ENCODE data around the gene CALCA. TPM values are rescaled to one million over a fixed set of nuclear protein-coding genes. Genes with fewer than 3 reads are reported as not detected.

Gene CALCA
- total and polyA plus RNA-seq, 8 donors = not detected

GRCh38 chr11:14956111-14956510, 16.0 kb downstream of the CALCA start:
- no peak overlapping the region for H3K4me3 ChIP-seq
- no peaks in the 10 kb centered on the region for H3K4me1 ChIP-seq
- WGBS, 5 donors = 72 to 95% (median 84%) methylated on average over 2 of the region's 2 CpGs
- intact Hi-C loops (cut with DNase I; ENCODE audit: low total_unique reads) = no loop called here
- no peaks in the 10 kb centered on the region for H3K36me3 ChIP-seq
- H3K27me3 ChIP-seq = no peaks in the 10 kb centered on the region
- TF ChIP-seq POLR2A (IDR thresholded peaks at IDR 0.05) (no peak), POLR2AphosphoS5 (IDR thresholded peaks at IDR 0.05) (no peak), EP300 (IDR thresholded peaks at IDR 0.05) (no peak), CTCF (IDR thresholded peaks at IDR 0.05) (no peak)
- no peak for DNase-seq
- H3K27ac ChIP-seq = no peak overlapping the region
- H3K9me3 ChIP-seq = no peaks in the 10 kb centered on the region

GRCh38 chr11:14954581-14954980, 17.6 kb downstream of the CALCA start:
- intact Hi-C loops (cut with DNase I; ENCODE audit: low total_unique reads) = no loop called here
- Histone ChIP-seq H3K4me3 (no peak overlapping the region), H3K9me3 (no peaks in the 10 kb centered on the region), H3K36me3 (no peaks in the 10 kb centered on the region), H3K27ac (no peak overlapping the region), H3K4me1 (no peaks in the 10 kb centered on the region), H3K27me3 (no peaks in the 10 kb centered on the region)
- no peak for DNase-seq
- no peak for TF ChIP-seq EP300 (IDR thresholded peaks at IDR 0.05)
- TF ChIP-seq POLR2A (IDR thresholded peaks at IDR 0.05) = no peak
- TF ChIP-seq POLR2AphosphoS5 (IDR thresholded peaks at IDR 0.05) = no peak
- no peak for TF ChIP-seq CTCF (IDR thresholded peaks at IDR 0.05)

GRCh38 chr11:14953904-14954303, 18.2 kb downstream of the CALCA start:
- intact Hi-C loops (cut with DNase I; ENCODE audit: low total_unique reads) = no loop called here

GRCh38 chr11:14949437-14950147, 22.6 kb downstream of the CALCA start:
- no peaks in the 10 kb centered on the region for H3K4me1 ChIP-seq
- H3K9me3 ChIP-seq = no peaks in the 10 kb centered on the region
- TF ChIP-seq CTCF (IDR thresholded peaks at IDR 0.05) (no peak), POLR2AphosphoS5 (IDR thresholded peaks at IDR 0.05) (no peak), EP300 (IDR thresholded peaks at IDR 0.05) (no peak), POLR2A (IDR thresholded peaks at IDR 0.05) (no peak)
- H3K36me3 ChIP-seq = no peaks in the 10 kb centered on the region
- H3K27ac ChIP-seq = no peak overlapping the region
- H3K27me3 ChIP-seq = no peaks in the 10 kb centered on the region
- WGBS, 5 donors = 64 to 85% (median 76%) methylated on average over 4 of the region's 4 CpGs
- no peak for DNase-seq
- H3K4me3 ChIP-seq = no peak overlapping the region
- intact Hi-C loops (cut with DNase I; ENCODE audit: low total_unique reads) = no loop called here

More at GRCh38 chr11:14953904-14954303, 18.2 kb downstream of the CALCA start:
- H3K36me3 ChIP-seq = no peaks in the 10 kb centered on the region
- no peaks in the 10 kb centered on the region for H3K9me3 ChIP-seq
- no peaks in the 10 kb centered on the region for H3K27me3 ChIP-seq
- DNase-seq = no peak
- H3K4me1 ChIP-seq = no peaks in the 10 kb centered on the region
- TF ChIP-seq POLR2A (IDR thresholded peaks at IDR 0.05) = no peak
- TF ChIP-seq CTCF (IDR thresholded peaks at IDR 0.05) = no peak
- no peak for TF ChIP-seq EP300 (IDR thresholded peaks at IDR 0.05)
- H3K27ac ChIP-seq = no peak overlapping the region
- no peak overlapping the region for H3K4me3 ChIP-seq
